ENCODE data around the gene SLC26A8.
"Not testable (repeated sequence)": the region's sequence is repeated elsewhere in the genome, so short reads cannot be mapped to it uniquely, and the experiment has no call there.

SLC26A8 gene

GRCh38 chr6:35948725-35949124 is 75.7 kb downstream of the SLC26A8 start:
- DNase-seq (ENCODE audit: low read depth in 3 of 3), result no peak

- no peak for DNase-seq (ENCODE audit: low read depth in 3 of 3)
These were observed 78.8 kb downstream of the SLC26A8 start for GRCh38 chr6:35945650-35946025.

- DNase-seq (ENCODE audit: low read depth in 3 of 3), result no peak
These were observed 81.1 kb downstream of the SLC26A8 start for GRCh38 chr6:35943390-35943789.

GRCh38 chr6:35942355-35942754 is 82.1 kb downstream of the SLC26A8 start:
- no peak for DNase-seq (ENCODE audit: low read depth in 3 of 3)

GRCh38 chr6:35941170-35941569 is 83.3 kb downstream of the SLC26A8 start:
- not testable (repeated sequence) for DNase-seq (ENCODE audit: low read depth in 3 of 3)

- not testable (repeated sequence) for DNase-seq (ENCODE audit: low read depth in 3 of 3)
These were observed 84.4 kb downstream of the SLC26A8 start for GRCh38 chr6:35940014-35940413.

GRCh38 chr6:35939259-35939658 is 85.2 kb downstream of the SLC26A8 start:
- DNase-seq (ENCODE audit: low read depth in 3 of 3), result not testable (repeated sequence)

GRCh38 chr6:35936681-35937359 is 87.6 kb downstream of the SLC26A8 start:
- DNase-seq (ENCODE audit: low read depth in 3 of 3), result no peak

GRCh38 chr6:35935469-35935868 is 89.0 kb downstream of the SLC26A8 start:
- no peak for DNase-seq (ENCODE audit: low read depth in 3 of 3)

GRCh38 chr6:35933844-35934243 is 90.6 kb downstream of the SLC26A8 start:
- DNase-seq (ENCODE audit: low read depth in 3 of 3), result no peak

GRCh38 chr6:35931873-35932272 is 92.6 kb downstream of the SLC26A8 start:
- DNase-seq (ENCODE audit: low read depth in 3 of 3), result not testable (repeated sequence)

- DNase-seq (ENCODE audit: low read depth in 3 of 3), result no peak
These were observed 93.3 kb downstream of the SLC26A8 start for GRCh38 chr6:35931120-35931561.

GRCh38 chr6:35929601-35930000 is 94.8 kb downstream of the SLC26A8 start:
- DNase-seq (ENCODE audit: low read depth in 3 of 3), result no peak

GRCh38 chr6:35926509-35927215 is 97.8 kb downstream of the SLC26A8 start:
- DNase-seq (ENCODE audit: low read depth in 3 of 3), result no peak

- no peak for DNase-seq (ENCODE audit: low read depth in 3 of 3)
These were observed 98.5 kb downstream of the SLC26A8 start for GRCh38 chr6:35925961-35926360.

GRCh38 chr6:35924146-35924545 is 100.3 kb downstream of the SLC26A8 start:
- no peak for DNase-seq (ENCODE audit: low read depth in 3 of 3)

GRCh38 chr6:35922139-35922554 is 102.3 kb downstream of the SLC26A8 start:
- DNase-seq (ENCODE audit: low read depth in 3 of 3), result no peak

GRCh38 chr6:35920793-35921732 is 103.4 kb downstream of the SLC26A8 start, which contains the start of gene SRPK1:
SRPK1 (minus strand) TSS chr6:35921098; CDS start chr6:35921056, 42 bp downstream.
- peak; percentile 76 to 82 (median 82) for DNase-seq (ENCODE audit: low read depth in 3 of 3)

GRCh38 chr6:35919827-35920751 is 104.4 kb downstream of the SLC26A8 start:
- DNase-seq (ENCODE audit: low read depth in 3 of 3), result peak; percentile 18 to 44 (median 23)

GRCh38 chr6:35919085-35919826 is 105.2 kb downstream of the SLC26A8 start:
- DNase-seq (ENCODE audit: low read depth in 3 of 3), result no peak
